PFSK-1 (cell line): ENCODE measurements around the gene RCSD1.

Source experiments
- POLR2AphosphoS5 ChIP-seq: IDR thresholded peaks from 2 replicates; pipeline ENCODE4 v1.6.1; 2012; ENCODE audit warnings: low read depth, mild to moderate bottlenecking, control low read depth, low read length, moderate library complexity
- REST ChIP-seq, 2 experiments: IDR thresholded peaks; 2 replicates each; pipeline versions ENCODE4 v1.6.1 to v1.8.0; 2011 to 2012; ENCODE audit warnings: low read depth in 2 of 2, low read length in 2 of 2, control low read depth in 1 of 2, inconsistent platforms in 1 of 2, mild to moderate bottlenecking in 1 of 2, moderate library complexity in 1 of 2; ENCODE audit not compliant: insufficient read depth in 1 of 2
- TAF1 ChIP-seq: IDR thresholded peaks from 2 replicates; pipeline ENCODE4 v1.6.1; 2012; ENCODE audit warnings: low read length, control low read depth, borderline replicate concordance; ENCODE audit not compliant: insufficient read depth

- TF ChIP-seq POLR2AphosphoS5, result no peak
- TF ChIP-seq REST (IDR thresholded peaks at IDR 0.05; ENCODE audit: insufficient read depth in 1 of 2, low read depth in 2 of 2, low read length in 2 of 2), result no peak
- TF ChIP-seq TAF1, result no peak
Measured at GRCh38 chr1:167689567-167689920, 59.5 kb downstream of the RCSD1 start.
